ENCODE measurements around the gene MEOX2. TPM values are rescaled to one million over a fixed set of nuclear protein-coding genes. Genes with fewer than 3 reads are reported as not detected.

The MEOX2 gene
- total RNA-seq, 1 donor from 2014 or later, result not detected

DNA sequence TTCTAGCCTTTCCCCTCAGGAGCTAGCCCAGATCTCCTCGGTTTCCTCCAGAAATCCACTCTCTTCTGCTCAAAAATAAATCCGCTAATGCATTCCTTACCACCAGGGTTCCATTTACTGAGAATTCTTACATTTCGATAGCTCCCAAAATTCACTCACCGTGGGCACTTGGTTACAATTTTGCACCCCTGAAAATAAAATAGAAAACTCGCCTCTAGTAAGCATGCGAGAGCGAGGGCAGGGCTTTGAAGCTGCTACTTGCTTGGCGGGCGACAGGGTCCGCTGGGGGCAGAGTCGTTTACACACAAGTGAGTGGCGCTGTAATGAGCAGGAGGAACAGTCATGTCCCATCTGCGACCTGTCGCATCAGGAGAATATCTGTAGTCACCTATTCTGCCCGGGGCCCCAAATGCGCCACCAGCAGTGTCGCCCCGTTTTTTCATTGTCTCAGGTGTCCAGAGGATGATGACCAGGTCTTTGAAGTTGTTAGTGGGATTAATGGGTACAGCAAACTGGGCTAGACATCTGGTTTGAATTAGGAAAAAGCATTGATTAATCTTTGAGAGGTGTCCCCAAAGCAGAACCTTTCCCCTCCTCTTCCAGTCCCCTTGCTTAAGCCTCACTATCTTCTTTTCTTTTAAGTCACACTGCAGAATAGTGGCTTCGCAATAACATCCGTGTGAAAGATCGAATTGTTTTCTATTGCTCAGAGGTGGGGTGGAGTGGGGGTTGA lies 1.2 kb upstream of the MEOX2 start:
- intact Hi-C loops (cut with micrococcal nuclease), result loop anchor here (5.0 kb wide), 1 partner anchor 610 kb away; no protein-coding TSS in a partner anchor
- no peaks in the 10 kb centered on the region for H3K4me1 Mint-ChIP-seq (ENCODE audit: low read depth)
- peaks cover 40% of the 10 kb centered on the region for H3K27me3 Mint-ChIP-seq (ENCODE audit: insufficient read depth)
- no peaks in the 10 kb centered on the region for H3K9me3 Mint-ChIP-seq
- no peak overlapping the region for H3K27ac Mint-ChIP-seq
- DNase-seq (ENCODE audit: low spot score), result no peak
- no peak overlapping the region for H3K4me3 Mint-ChIP-seq
- H3K36me3 Mint-ChIP-seq (ENCODE audit: low read depth), result no peaks in the 10 kb centered on the region

- H3K4me3 Mint-ChIP-seq, result no peak overlapping the region
- H3K27me3 Mint-ChIP-seq (ENCODE audit: insufficient read depth), result peaks cover 40% of the 10 kb centered on the region
- no peaks in the 10 kb centered on the region for H3K9me3 Mint-ChIP-seq
- intact Hi-C loops (cut with micrococcal nuclease), result loop anchor here (5.0 kb wide), 1 partner anchor 610 kb away; no protein-coding TSS in a partner anchor
- H3K27ac Mint-ChIP-seq, result no peak overlapping the region
- no peaks in the 10 kb centered on the region for H3K36me3 Mint-ChIP-seq (ENCODE audit: low read depth)
- DNase-seq (ENCODE audit: low spot score), result no peak
- H3K4me1 Mint-ChIP-seq (ENCODE audit: low read depth), result no peaks in the 10 kb centered on the region
Observed at GRCh38 chr7:15686957-15687545, 568 bp upstream of the MEOX2 start.

DNA sequence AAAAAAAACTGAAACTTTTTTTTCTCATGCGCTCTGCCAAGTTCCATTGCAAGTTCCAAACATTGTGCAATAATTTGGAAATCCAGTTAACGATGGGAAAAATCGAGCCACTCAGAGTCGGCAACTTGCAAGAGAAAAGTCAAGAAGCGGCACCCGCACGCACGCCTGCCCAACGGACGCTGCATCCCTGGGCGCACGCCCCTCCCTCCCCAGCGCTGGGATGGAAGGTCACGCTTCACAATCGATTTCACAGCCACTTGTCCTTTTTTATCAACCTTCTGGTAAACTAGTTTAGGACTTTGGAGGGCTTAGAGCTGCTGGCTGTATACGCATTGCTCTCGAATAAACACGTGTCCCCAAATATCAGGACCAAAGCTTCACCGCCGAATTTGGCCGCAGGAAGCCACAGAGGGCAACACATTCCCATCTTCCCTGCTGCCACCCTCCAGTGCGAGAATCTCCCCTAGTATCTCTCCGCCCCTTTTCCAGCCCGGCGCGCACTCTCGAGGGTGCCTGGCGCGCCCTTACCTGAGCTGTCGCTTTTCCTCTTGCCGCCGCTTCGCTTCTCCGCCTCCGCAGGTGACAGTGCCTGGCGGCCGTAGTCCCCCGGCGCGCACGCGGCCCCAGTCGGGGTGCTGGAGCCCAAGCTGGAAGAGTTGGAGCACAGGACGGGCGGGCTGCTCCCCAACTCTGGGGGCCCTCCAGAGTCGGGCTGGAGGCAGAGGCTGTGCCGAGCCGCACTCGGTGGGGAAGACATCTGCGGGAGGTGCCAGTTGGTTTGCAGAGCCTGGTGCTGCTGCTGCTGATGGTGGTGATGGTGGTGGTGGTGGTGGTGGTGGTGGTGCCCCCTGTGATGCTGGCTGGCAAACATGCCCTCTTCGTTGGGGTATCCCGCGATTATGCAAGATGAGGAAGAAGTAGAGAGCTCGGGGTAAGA lies 857 bp downstream of the MEOX2 start:
- Mint-ChIP-seq H3K27me3 (ENCODE audit: insufficient read depth) (peaks cover 39% of the 10 kb centered on the region), H3K9me3 (no peaks in the 10 kb centered on the region), H3K36me3 (ENCODE audit: low read depth) (no peaks in the 10 kb centered on the region), H3K4me3 (no peak overlapping the region), H3K27ac (no peak overlapping the region), H3K4me1 (ENCODE audit: low read depth) (no peaks in the 10 kb centered on the region)
- no peak for DNase-seq (ENCODE audit: low spot score)
- intact Hi-C loops (cut with micrococcal nuclease), result loop anchor here (5.0 kb wide), 1 partner anchor 612 kb away; no protein-coding TSS in a partner anchor

GRCh38 chr7:15684871-15685270 lies 1.6 kb downstream of the MEOX2 start:
- Mint-ChIP-seq H3K27me3 (ENCODE audit: insufficient read depth) (peaks cover 38% of the 10 kb centered on the region), H3K4me1 (ENCODE audit: low read depth) (no peaks in the 10 kb centered on the region), H3K36me3 (ENCODE audit: low read depth) (no peaks in the 10 kb centered on the region), H3K27ac (no peak overlapping the region), H3K9me3 (no peaks in the 10 kb centered on the region), H3K4me3 (no peak overlapping the region)
- intact Hi-C loops (cut with micrococcal nuclease), result loop anchor here (5.0 kb wide), 1 partner anchor 612 kb away; no protein-coding TSS in a partner anchor
- DNase-seq (ENCODE audit: low spot score), result no peak

GRCh38 chr7:15684111-15684800 lies 2.2 kb downstream of the MEOX2 start:
- intact Hi-C loops (cut with micrococcal nuclease), result no loop called here
- H3K27ac Mint-ChIP-seq, result no peak overlapping the region
- H3K4me1 Mint-ChIP-seq (ENCODE audit: low read depth), result no peaks in the 10 kb centered on the region
- no peaks in the 10 kb centered on the region for H3K9me3 Mint-ChIP-seq
- H3K4me3 Mint-ChIP-seq, result no peak overlapping the region
- peaks cover 38% of the 10 kb centered on the region for H3K27me3 Mint-ChIP-seq (ENCODE audit: insufficient read depth)
- no peaks in the 10 kb centered on the region for H3K36me3 Mint-ChIP-seq (ENCODE audit: low read depth)
- DNase-seq (ENCODE audit: low spot score), result no peak

DNA sequence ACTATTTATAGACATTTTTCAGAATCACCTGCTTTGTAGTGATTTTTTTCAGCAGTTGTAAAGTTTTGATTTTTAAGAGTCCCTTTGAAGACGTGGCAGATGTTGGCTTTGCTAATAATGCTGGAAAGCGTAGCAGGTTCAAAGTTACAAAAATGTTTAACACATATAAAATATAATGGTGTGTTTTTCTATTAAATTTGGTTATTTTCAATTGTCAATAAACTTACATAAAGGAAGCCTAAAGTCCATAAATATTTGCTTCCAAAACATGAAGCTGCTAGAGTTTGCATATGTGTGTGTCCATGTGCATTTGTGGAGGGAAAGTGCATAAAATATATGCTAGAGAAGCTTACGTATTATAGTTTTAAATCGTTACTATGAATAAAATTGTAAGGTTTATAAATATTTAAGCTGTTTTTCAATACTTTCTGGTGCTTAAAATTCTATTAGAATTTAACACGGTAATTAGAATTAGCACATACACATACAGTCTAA lies 3.7 kb downstream of the MEOX2 start:
- Mint-ChIP-seq H3K9me3 (no peaks in the 10 kb centered on the region), H3K36me3 (ENCODE audit: low read depth) (no peaks in the 10 kb centered on the region), H3K27me3 (ENCODE audit: insufficient read depth) (peaks cover 31% of the 10 kb centered on the region), H3K4me1 (ENCODE audit: low read depth) (no peaks in the 10 kb centered on the region), H3K4me3 (no peak overlapping the region), H3K27ac (no peak overlapping the region)
- DNase-seq (ENCODE audit: low spot score), result no peak
- intact Hi-C loops (cut with micrococcal nuclease), result no loop called here

DNA sequence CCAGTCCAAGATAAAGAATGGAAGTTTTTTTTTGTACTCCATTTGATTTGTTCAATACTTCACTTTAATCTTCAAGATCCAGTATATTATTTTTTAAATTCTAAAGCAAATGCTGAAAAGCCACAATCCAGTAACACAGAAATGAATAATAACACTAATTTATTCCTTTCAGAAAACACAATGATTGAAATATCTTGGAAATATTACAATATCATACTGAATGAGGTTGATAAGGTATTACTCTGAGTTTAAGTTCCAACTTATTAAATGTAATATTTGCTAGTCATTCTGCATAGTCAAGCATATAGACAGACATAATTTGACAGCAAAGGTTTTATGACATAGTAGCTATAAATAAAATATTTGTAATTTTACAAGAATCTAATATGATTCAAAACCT lies 4.4 kb downstream of the MEOX2 start:
- intact Hi-C loops (cut with micrococcal nuclease), result no loop called here
- Mint-ChIP-seq H3K4me1 (ENCODE audit: low read depth) (no peaks in the 10 kb centered on the region), H3K36me3 (ENCODE audit: low read depth) (no peaks in the 10 kb centered on the region), H3K9me3 (no peaks in the 10 kb centered on the region), H3K27ac (no peak overlapping the region), H3K4me3 (no peak overlapping the region), H3K27me3 (ENCODE audit: insufficient read depth) (peaks cover 24% of the 10 kb centered on the region)
- no peak for DNase-seq (ENCODE audit: low spot score)

DNA sequence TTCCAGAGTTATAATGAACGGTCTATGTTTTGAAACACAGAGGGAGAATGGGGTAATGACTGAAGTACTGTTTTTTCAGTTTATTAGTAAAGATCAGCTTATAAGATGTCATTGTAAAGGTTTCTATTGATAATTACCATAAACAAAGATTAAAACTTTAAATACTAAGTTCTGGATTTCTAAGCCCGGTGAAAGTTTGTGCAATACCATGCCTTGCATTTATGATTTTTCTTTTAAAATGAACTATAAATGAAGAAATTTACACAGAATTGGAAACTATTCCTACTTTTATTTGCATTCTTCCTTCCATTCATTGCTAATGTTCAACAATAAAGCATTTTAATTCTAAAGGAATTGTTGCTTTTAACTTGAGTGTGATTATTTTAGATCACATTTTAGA lies 4.9 kb downstream of the MEOX2 start:
- Mint-ChIP-seq H3K36me3 (ENCODE audit: low read depth) (no peaks in the 10 kb centered on the region), H3K4me3 (no peak overlapping the region), H3K9me3 (no peaks in the 10 kb centered on the region), H3K27me3 (ENCODE audit: insufficient read depth) (peaks cover 19% of the 10 kb centered on the region), H3K27ac (no peak overlapping the region), H3K4me1 (ENCODE audit: low read depth) (no peaks in the 10 kb centered on the region)
- DNase-seq (ENCODE audit: low spot score), result no peak
- intact Hi-C loops (cut with micrococcal nuclease), result no loop called here

GRCh38 chr7:15681186-15681585 lies 5.3 kb downstream of the MEOX2 start:
- H3K36me3 Mint-ChIP-seq (ENCODE audit: low read depth), result no peaks in the 10 kb centered on the region

DNA sequence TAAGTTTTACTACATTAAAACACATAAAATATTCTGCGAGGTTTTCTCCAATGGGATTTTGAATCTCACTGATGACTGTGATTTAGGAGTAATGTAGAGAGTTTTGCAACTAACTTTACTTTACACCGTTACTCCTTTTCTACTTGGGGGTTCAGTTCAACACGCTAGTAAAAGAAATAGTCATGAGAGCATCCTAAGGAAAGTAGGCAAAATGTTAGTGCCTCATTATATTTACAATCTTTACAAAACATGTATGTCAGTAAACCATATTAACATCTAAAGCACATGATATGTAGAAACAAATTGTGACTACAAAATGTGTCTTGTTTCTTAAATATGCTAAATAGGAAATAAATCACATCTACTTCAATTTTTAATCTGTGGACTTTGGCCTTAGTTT lies 6.0 kb downstream of the MEOX2 start:
- no peak overlapping the region for H3K27ac Mint-ChIP-seq
- peaks cover 10% of the 10 kb centered on the region for H3K27me3 Mint-ChIP-seq (ENCODE audit: insufficient read depth)
- H3K9me3 Mint-ChIP-seq, result no peaks in the 10 kb centered on the region
- H3K36me3 Mint-ChIP-seq (ENCODE audit: low read depth), result no peaks in the 10 kb centered on the region
- intact Hi-C loops (cut with micrococcal nuclease), result no loop called here
- DNase-seq (ENCODE audit: low spot score), result no peak
- no peaks in the 10 kb centered on the region for H3K4me1 Mint-ChIP-seq (ENCODE audit: low read depth)
- H3K4me3 Mint-ChIP-seq, result no peak overlapping the region

More at GRCh38 chr7:15681186-15681585, 5.3 kb downstream of the MEOX2 start:
- Mint-ChIP-seq H3K9me3 (no peaks in the 10 kb centered on the region), H3K27ac (no peak overlapping the region), H3K4me3 (no peak overlapping the region), H3K4me1 (ENCODE audit: low read depth) (no peaks in the 10 kb centered on the region), H3K27me3 (ENCODE audit: insufficient read depth) (peaks cover 16% of the 10 kb centered on the region)
- intact Hi-C loops (cut with micrococcal nuclease), result no loop called here
- DNase-seq (ENCODE audit: low spot score), result no peak

DNA sequence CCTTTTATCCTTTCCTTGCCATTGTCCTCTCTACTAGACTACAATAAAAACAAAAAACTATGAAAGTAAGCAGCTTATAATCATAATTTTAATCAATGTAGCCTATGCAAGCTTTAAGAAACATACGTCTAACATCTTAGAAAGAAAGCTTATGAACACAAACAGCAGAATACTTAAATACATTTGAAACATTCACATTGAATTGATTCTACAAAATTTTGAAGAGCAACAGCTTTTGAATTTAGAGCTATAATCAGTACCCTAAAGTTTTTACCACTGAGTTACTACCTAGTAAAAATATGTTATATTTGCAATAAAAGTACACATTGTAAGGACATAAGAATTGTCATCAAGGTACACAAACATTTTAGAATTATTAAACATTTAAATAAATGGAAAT lies 7.2 kb downstream of the MEOX2 start:
- no peaks in the 10 kb centered on the region for H3K36me3 Mint-ChIP-seq (ENCODE audit: low read depth)
- no peak overlapping the region for H3K27ac Mint-ChIP-seq
- DNase-seq (ENCODE audit: low spot score), result no peak
- H3K9me3 Mint-ChIP-seq, result no peaks in the 10 kb centered on the region
- no peak overlapping the region for H3K4me3 Mint-ChIP-seq
- H3K4me1 Mint-ChIP-seq (ENCODE audit: low read depth), result no peaks in the 10 kb centered on the region
- peaks cover 2% of the 10 kb centered on the region for H3K27me3 Mint-ChIP-seq (ENCODE audit: insufficient read depth)
- intact Hi-C loops (cut with micrococcal nuclease), result no loop called here

GRCh38 chr7:15678653-15679052 lies 7.8 kb downstream of the MEOX2 start:
- intact Hi-C loops (cut with micrococcal nuclease), result no loop called here
- Mint-ChIP-seq H3K27me3 (ENCODE audit: insufficient read depth) (no peaks in the 10 kb centered on the region), H3K9me3 (no peaks in the 10 kb centered on the region)

More at GRCh38 chr7:15678653-15679052, 7.8 kb downstream of the MEOX2 start:
- Mint-ChIP-seq H3K4me1 (ENCODE audit: low read depth) (no peaks in the 10 kb centered on the region), H3K27ac (no peak overlapping the region), H3K4me3 (no peak overlapping the region), H3K36me3 (ENCODE audit: low read depth) (no peaks in the 10 kb centered on the region)
- no peak for DNase-seq (ENCODE audit: low spot score)
